Small intestine (tissue), 7 donors: ENCODE results near the gene CFAP52. TPM values are rescaled to one million over a fixed set of nuclear protein-coding genes. Genes with fewer than 3 reads are reported as not detected.

Source experiments
- DNase-seq, 2 donors: peaks; one replicate each; pipeline versions ENCODE4 v3.0.0 to v3.0.0-alpha.2; 2013
- FAIRE-seq: peaks from 2 replicates; lab custom pipeline; 2012; peaks lifted over from hg19 to GRCh38; lab: Jason Lieb, UNC
- H3K27ac ChIP-seq, 3 donors: one replicate each; pipeline ENCODE4 v1.5.1; 2013; ENCODE audit warnings: low read length in 2 of 3, mild to moderate bottlenecking in 2 of 3, control low read depth in 1 of 3, inconsistent platforms in 1 of 3, low read depth in 1 of 3, moderate library complexity in 1 of 3
- H3K27me3 ChIP-seq, 3 donors: one replicate each; pipeline ENCODE4 v1.6.1; 2013; ENCODE audit warnings: low read length in 3 of 3, inconsistent platforms in 1 of 3; ENCODE audit not compliant: control insufficient read depth in 3 of 3, insufficient read depth in 3 of 3
- H3K36me3 ChIP-seq, 3 donors: one replicate each; pipeline ENCODE4 v1.6.1; 2013; ENCODE audit warnings: low read length in 3 of 3, inconsistent platforms in 1 of 3, low read depth in 1 of 3, mild to moderate bottlenecking in 1 of 3, moderate library complexity in 1 of 3; ENCODE audit not compliant: control insufficient read depth in 3 of 3, insufficient read depth in 2 of 3
- H3K4me1 ChIP-seq, 3 donors: one replicate each; pipeline ENCODE4 v1.6.1; 2013; ENCODE audit warnings: low read length in 2 of 3, inconsistent platforms in 1 of 3, low read depth in 1 of 3, mild to moderate bottlenecking in 1 of 3, moderate library complexity in 1 of 3; ENCODE audit not compliant: control insufficient read depth in 3 of 3, insufficient read depth in 2 of 3
- H3K4me3 ChIP-seq, 3 donors: one replicate each; pipeline ENCODE4 v1.5.1; 2013; ENCODE audit warnings: low read length in 3 of 3, control low read depth in 1 of 3, inconsistent platforms in 1 of 3, low read depth in 1 of 3, mild to moderate bottlenecking in 1 of 3, moderate library complexity in 1 of 3
- H3K9me3 ChIP-seq, 2 donors: one replicate each; pipeline ENCODE4 v1.6.1; 2013; ENCODE audit warnings: low read depth in 1 of 2, low read length in 1 of 2; ENCODE audit not compliant: control insufficient read depth in 2 of 2, insufficient read depth in 1 of 2
- WGBS, 3 donors: extraction: QIAGEN DNeasy Blood & Tissue Kit; methylation state at CpG; one replicate each; pipeline ENCODE4 v1.1.7; 2013; 5-methylcytosine and 5-hydroxymethylcytosine counted together
- polyA plus RNA-seq, 4 donors: library from polyadenylated mRNA; stranded (reverse) in 3 of 4; unstranded in 1 of 4; fragments of 200-250 nt in 3 of 4; fragments of 120-200 nt in 1 of 4; gene quantifications; one replicate each; pipeline versions ENCODE4 v1.2.1 to v1.2.3, GENCODE V29; 2013
- donor health status: healthy with polysubstance abuse.
- donor health status: control.
- donor health status: control.
- donor health status: Bipolar disorder and iron deficiency.
- donor health status: healthy.

Gene CFAP52
- polyA plus RNA-seq, 4 donors = 0.71 TPM; not detected in 3

DNA sequence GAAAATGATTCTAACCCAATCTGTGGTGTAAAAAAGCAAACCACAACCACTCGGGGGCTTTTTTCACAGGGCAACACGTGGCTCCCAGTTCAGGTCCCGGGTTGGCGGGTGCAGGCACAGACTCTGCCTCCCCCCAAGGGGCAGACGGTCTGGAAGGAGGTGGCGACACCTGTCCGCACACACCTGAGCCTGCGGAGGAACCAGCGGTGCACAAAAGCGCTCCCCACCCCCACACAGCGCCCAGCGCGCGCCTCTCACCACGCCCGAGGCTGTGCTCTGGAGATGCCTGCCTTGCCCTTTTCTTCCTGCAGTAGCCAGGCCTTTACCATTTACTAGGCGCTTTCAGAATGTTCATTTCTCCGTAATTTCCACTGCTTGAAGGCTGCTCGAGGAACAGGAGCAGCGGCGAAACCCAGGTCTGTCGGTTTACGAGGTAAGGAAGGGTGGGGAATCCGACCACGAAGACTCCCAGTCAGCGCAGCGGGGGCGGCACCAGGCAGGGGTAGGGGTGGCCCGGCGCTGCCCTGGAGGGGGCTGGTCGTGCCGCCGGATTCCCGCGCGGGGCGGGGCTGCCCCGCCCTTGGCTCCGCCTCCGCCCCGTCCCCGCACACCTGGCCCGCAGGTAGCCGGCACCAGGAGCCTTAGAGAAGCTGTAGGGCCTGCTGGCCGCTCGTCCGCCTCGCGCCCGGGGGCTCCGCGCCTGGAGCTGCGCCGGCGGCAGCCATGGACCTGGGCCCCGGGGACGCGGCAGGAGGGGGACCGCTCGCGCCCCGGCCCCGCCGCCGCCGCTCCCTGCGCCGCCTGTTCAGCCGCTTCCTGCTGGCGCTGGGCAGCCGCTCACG lies 68.7 kb downstream of the CFAP52 start, which contains the start of gene USP43:
USP43 (plus strand) TSS at position 608 of the 842 bp plus-strand sequence; CDS start at position 724, 116 bp downstream.
- peak; percentile 85 to 92 for DNase-seq
- Histone ChIP-seq H3K27me3 (peaks cover 0 to 8% (median 0%) of the 10 kb centered on the region in 3 donors), H3K27ac (peak within 1 kb of the TSS; percentile 97 to 100 (median 99)), H3K9me3 (peaks cover 0 to 2% of the 10 kb centered on the region in 2 donors), H3K4me3 (peak within 1 kb of the TSS; percentile 56 to 96 (median 79)), H3K36me3 (no peaks in the 10 kb centered on the region), H3K4me1 (peaks cover 0 to 8% (median 0%) of the 10 kb centered on the region in 3 donors)
- 0 to 1% (median 1%) methylated on average over 44 to 72 of the region's 72 CpGs for WGBS, 3 donors
- FAIRE-seq = no peak

GRCh38 chr17:9645851-9646545 lies 69.6 kb downstream of the CFAP52 start:
- H3K4me3 ChIP-seq = peak overlapping the region; percentile 56 to 96 (median 79)
- peak overlapping the region; percentile 82 to 100 (median 97) for H3K27ac ChIP-seq
- H3K9me3 ChIP-seq = no peaks in the 10 kb centered on the region
- H3K4me1 ChIP-seq = peaks cover 0 to 8% (median 0%) of the 10 kb centered on the region in 3 donors
- WGBS, 3 donors = 1 to 3% (median 2%) methylated on average over 50 to 51 of the region's 51 CpGs
- DNase-seq = peak; percentile 83 to 88
- no peaks in the 10 kb centered on the region for H3K36me3 ChIP-seq
- no peak for FAIRE-seq
- peaks cover 0 to 8% (median 0%) of the 10 kb centered on the region in 3 donors for H3K27me3 ChIP-seq

GRCh38 chr17:9646546-9646885 lies 70.1 kb downstream of the CFAP52 start:
- Histone ChIP-seq H3K36me3 (no peaks in the 10 kb centered on the region), H3K27ac (peak overlapping the region in 2 of 3 donors; percentile 97 to 100), H3K4me3 (peak overlapping the region; percentile 3 to 96 (median 79)), H3K4me1 (peaks cover 0 to 8% (median 0%) of the 10 kb centered on the region in 3 donors), H3K9me3 (no peaks in the 10 kb centered on the region), H3K27me3 (peaks cover 0 to 8% (median 0%) of the 10 kb centered on the region in 3 donors)
- 13 to 47% (median 41%) methylated on average over 8 of the region's 8 CpGs for WGBS, 3 donors
- no peak for FAIRE-seq
- peak; percentile 41 to 43 for DNase-seq

DNA sequence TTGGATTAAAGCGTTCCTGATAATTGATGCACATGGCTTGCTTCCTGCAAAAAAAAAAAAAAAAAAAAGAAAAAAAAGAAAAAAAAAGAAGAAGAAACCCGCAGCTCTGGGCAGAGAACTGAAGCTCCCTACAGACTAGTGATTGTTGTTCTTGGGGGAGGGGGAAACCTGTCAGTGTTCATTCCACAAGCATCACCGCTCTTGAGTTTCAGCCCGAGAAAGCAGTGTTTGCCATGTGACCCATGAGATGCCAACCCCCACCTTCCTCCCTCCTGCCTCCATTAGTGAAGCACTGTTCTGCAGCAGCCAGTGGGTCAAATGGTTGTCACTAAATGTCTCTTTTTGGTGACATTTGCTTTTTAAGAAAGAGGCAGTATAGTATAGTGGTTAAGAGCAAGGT lies 70.6 kb downstream of the CFAP52 start:
- H3K4me1 ChIP-seq = peaks cover 0 to 8% (median 0%) of the 10 kb centered on the region in 3 donors
- no peak overlapping the region for H3K27ac ChIP-seq
- 15 to 37% (median 25%) methylated on average over 4 of the region's 4 CpGs for WGBS, 3 donors
- H3K36me3 ChIP-seq = no peaks in the 10 kb centered on the region
- no peaks in the 10 kb centered on the region for H3K9me3 ChIP-seq
- peak; percentile 21 to 32 for DNase-seq
- peak overlapping the region in 2 of 3 donors; percentile 79 to 96 for H3K4me3 ChIP-seq
- no peak for FAIRE-seq
- peaks cover 0 to 8% (median 0%) of the 10 kb centered on the region in 3 donors for H3K27me3 ChIP-seq

- no peaks in the 10 kb centered on the region for H3K9me3 ChIP-seq
- no peaks in the 10 kb centered on the region for H3K36me3 ChIP-seq
- no peak overlapping the region for H3K4me3 ChIP-seq
- peaks cover 0 to 8% (median 0%) of the 10 kb centered on the region in 3 donors for H3K27me3 ChIP-seq
- FAIRE-seq (no peak), DNase-seq (no peak)
- H3K4me1 ChIP-seq = peaks cover 0 to 8% (median 0%) of the 10 kb centered on the region in 3 donors
- 64 to 72% (median 67%) methylated on average over 3 of the region's 3 CpGs for WGBS, 3 donors
- peak overlapping the region in 1 of 3 donors; percentile 37 for H3K27ac ChIP-seq
Observed at GRCh38 chr17:9648521-9649110, 72.2 kb downstream of the CFAP52 start.

DNA sequence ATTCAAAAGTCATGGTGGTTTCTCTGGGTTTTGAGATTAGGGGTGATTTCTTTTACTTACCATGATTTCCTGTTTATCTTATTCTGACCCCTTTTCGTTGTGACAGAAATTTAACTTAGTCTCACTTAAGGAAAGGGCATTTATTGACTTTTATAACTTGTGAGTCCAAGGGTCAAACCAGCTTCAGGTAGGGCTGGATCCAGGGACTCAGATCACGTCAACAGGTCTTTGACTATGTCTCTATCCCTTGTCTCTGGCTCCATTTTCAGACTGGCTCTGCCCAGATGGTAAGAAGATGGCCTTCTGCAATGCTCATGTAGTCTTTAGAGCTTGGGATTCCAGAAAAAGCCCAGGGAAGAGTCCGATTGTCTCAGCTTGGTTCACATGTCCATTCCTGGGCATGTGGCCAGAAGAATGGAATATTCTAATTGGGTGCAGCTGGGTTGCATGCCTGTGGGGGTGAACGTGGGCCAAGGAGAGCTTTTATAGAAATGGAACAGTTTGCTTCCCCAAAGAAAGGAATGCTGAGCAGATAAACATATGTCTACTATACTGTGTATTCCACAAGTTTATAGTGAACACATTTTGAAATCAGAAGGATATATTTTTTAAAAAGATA lies 82.3 kb downstream of the CFAP52 start:
- Histone ChIP-seq H3K4me1 (no peaks in the 10 kb centered on the region), H3K27ac (no peak overlapping the region), H3K9me3 (peaks cover 0 to 4% of the 10 kb centered on the region in 2 donors), H3K36me3 (peaks cover 0 to 3% (median 0%) of the 10 kb centered on the region in 3 donors), H3K27me3 (no peaks in the 10 kb centered on the region), H3K4me3 (no peak overlapping the region)
- FAIRE-seq (no peak), DNase-seq (peak in 1 of 2 donors; percentile 62)
- 36 to 44% (median 42%) methylated on average over 4 of the region's 4 CpGs for WGBS, 3 donors

DNA sequence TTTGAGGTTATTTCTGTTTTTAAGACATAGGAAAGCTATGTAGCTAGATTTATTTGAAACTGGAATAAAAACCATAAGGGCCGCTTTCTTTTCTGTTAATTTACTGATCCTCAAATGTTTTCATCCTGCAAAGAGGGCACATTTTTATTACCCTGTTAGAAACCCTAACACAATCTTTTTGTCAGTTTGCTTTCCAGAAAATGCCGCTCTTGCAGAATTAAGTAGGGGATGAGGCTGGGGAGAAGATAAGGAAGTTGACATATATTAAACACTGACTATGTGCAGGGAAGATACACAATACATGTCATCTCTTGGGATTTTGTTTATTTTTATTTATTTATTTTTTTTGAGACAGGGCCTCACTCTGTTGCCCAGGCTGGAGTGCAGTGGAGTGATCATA lies 84.6 kb downstream of the CFAP52 start:
- Histone ChIP-seq H3K4me1 (no peaks in the 10 kb centered on the region), H3K4me3 (no peak overlapping the region), H3K27me3 (no peaks in the 10 kb centered on the region), H3K36me3 (peaks cover 0 to 3% (median 0%) of the 10 kb centered on the region in 3 donors), H3K9me3 (peaks cover 0 to 4% of the 10 kb centered on the region in 2 donors), H3K27ac (no peak overlapping the region)
- 95 to 100% (median 99%) methylated on average over 2 of the region's 2 CpGs for WGBS, 3 donors
- FAIRE-seq (no peak), DNase-seq (no peak)
